Superior temporal gyrus (tissue), 1 donor: ENCODE results near the gene SSBP4.
A peak's percentile ranks its signal among the peaks of the same experiment; 100 is the strongest.
"Not testable (repeated sequence)": the region's sequence is repeated elsewhere in the genome, so short reads cannot be mapped to it uniquely, and the experiment has no call there.

ENCODE experiments used
- DNase-seq: peaks from one replicate; pipeline ENCODE4 v3.0.0-alpha.2; 2016; ENCODE audit errors: extremely low spot score

The SSBP4 gene

GRCh38 chr19:18419195-18419698 is at the start of gene SSBP4:
SSBP4 (plus strand) TSS chr19:18419398; CDS start chr19:18419649, 251 bp downstream.
- peak; percentile 62 for DNase-seq

- DNase-seq, result no peak
Measured at GRCh38 chr19:18373407-18373891, 45.7 kb upstream of the SSBP4 start.

- DNase-seq, result peak; percentile 18
Measured at GRCh38 chr19:18373892-18374629, 45.1 kb upstream of the SSBP4 start.

- DNase-seq, result no peak
Measured at GRCh38 chr19:18377026-18377425, 42.2 kb upstream of the SSBP4 start.

- DNase-seq, result no peak
Measured at GRCh38 chr19:18379803-18380747, 39.1 kb upstream of the SSBP4 start.

GRCh38 chr19:18380843-18381242 is 38.4 kb upstream of the SSBP4 start:
- no peak for DNase-seq

- not testable (repeated sequence) for DNase-seq
Measured at GRCh38 chr19:18383622-18384021, 35.6 kb upstream of the SSBP4 start.

GRCh38 chr19:18384775-18385174 is 34.4 kb upstream of the SSBP4 start:
- no peak for DNase-seq

GRCh38 chr19:18385359-18385674 is 33.9 kb upstream of the SSBP4 start:
- DNase-seq, result no peak

- DNase-seq, result no peak
Measured at GRCh38 chr19:18385675-18386542, 33.3 kb upstream of the SSBP4 start, which contains the start of gene GDF15. GDF15 (plus strand) TSS chr19:18386158; CDS start chr19:18386190, 32 bp downstream.

GRCh38 chr19:18386543-18387271 is 32.5 kb upstream of the SSBP4 start:
- DNase-seq, result no peak

GRCh38 chr19:18388100-18388959 is 30.9 kb upstream of the SSBP4 start:
- peak; percentile 70 for DNase-seq

- DNase-seq, result no peak
Measured at GRCh38 chr19:18388960-18389725, 30.1 kb upstream of the SSBP4 start.

GRCh38 chr19:18389726-18390064 is 29.5 kb upstream of the SSBP4 start:
- DNase-seq, result no peak

- no peak for DNase-seq
Measured at GRCh38 chr19:18390065-18390907, 28.9 kb upstream of the SSBP4 start.

GRCh38 chr19:18391509-18392075 is 27.6 kb upstream of the SSBP4 start:
- DNase-seq, result no peak

GRCh38 chr19:18392417-18392816 is 26.8 kb upstream of the SSBP4 start:
- DNase-seq, result no peak

GRCh38 chr19:18392926-18393325 is 26.3 kb upstream of the SSBP4 start:
- no peak for DNase-seq
